Endothelial cell of umbilical vein (primary cell): ENCODE data around the gene GANAB.

ENCODE experiments used
- POLR2A ChIP-seq: IDR thresholded peaks from 2 replicates; pipeline ENCODE4 v1.6.1; 2012; ENCODE audit warnings: low read depth, mild to moderate bottlenecking, control low read depth, low read length
- TF ChIP-seq, protein P1 (sequence below), 2 donors: IDR thresholded peaks; 1 replicate in 1 of 2; 2 replicates in 1 of 2; pipeline ENCODE4 v1.5.1; 2011; ENCODE audit warnings: low read length in 2 of 2, mild to moderate bottlenecking in 2 of 2, moderate library complexity in 2 of 2, control low read depth in 1 of 2, inconsistent platforms in 1 of 2, low read depth in 1 of 2; ENCODE audit not compliant: insufficient read depth in 1 of 2; ENCODE audit errors: extremely low read depth in 1 of 2

- peak; percentile 67 for TF ChIP-seq POLR2A
- TF ChIP-seq, protein P1, sequence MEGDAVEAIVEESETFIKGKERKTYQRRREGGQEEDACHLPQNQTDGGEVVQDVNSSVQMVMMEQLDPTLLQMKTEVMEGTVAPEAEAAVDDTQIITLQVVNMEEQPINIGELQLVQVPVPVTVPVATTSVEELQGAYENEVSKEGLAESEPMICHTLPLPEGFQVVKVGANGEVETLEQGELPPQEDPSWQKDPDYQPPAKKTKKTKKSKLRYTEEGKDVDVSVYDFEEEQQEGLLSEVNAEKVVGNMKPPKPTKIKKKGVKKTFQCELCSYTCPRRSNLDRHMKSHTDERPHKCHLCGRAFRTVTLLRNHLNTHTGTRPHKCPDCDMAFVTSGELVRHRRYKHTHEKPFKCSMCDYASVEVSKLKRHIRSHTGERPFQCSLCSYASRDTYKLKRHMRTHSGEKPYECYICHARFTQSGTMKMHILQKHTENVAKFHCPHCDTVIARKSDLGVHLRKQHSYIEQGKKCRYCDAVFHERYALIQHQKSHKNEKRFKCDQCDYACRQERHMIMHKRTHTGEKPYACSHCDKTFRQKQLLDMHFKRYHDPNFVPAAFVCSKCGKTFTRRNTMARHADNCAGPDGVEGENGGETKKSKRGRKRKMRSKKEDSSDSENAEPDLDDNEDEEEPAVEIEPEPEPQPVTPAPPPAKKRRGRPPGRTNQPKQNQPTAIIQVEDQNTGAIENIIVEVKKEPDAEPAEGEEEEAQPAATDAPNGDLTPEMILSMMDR (IDR thresholded peaks at IDR 0.05; ENCODE audit: extremely low read depth in 1 of 2, insufficient read depth in 1 of 2, low read depth in 1 of 2, low read length in 2 of 2) = no peak
Measured at GRCh38 chr11:62575156-62575555, 71.3 kb downstream of the GANAB start.
